Lung (tissue), 12 donors: ENCODE results near the gene ATP2B3. TPM values are rescaled to one million over a fixed set of nuclear protein-coding genes. Genes with fewer than 3 reads are reported as not detected.

ENCODE experiments used
- ATAC-seq: fragments of 200-7000 bp; cut with Tn5 transposase; one replicate; pipeline ENCODE4 v1.9.1; 2020; ENCODE audit warnings: moderate number of reproducible peaks; ENCODE audit not compliant: insufficient read depth, low FRiP score
- DNase-seq, 3 donors: peaks; one replicate each; pipeline ENCODE4 v3.0.0-alpha.2; 2013 to 2017
- H3K27ac ChIP-seq, 2 donors: one replicate each; pipeline ENCODE4 v1.5.1; 2013; ENCODE audit warnings: mild to moderate bottlenecking in 2 of 2, moderate library complexity in 2 of 2, control low read depth in 1 of 2, inconsistent platforms in 1 of 2, low read depth in 1 of 2, low read length in 1 of 2
- H3K27me3 ChIP-seq, 3 donors: one replicate each; pipeline ENCODE4 v1.5.1; 2013; ENCODE audit warnings: low read length in 2 of 3; ENCODE audit not compliant: control insufficient read depth in 3 of 3, insufficient read depth in 3 of 3
- H3K36me3 ChIP-seq, 4 donors: one replicate each; pipeline ENCODE4 v1.5.1; 2013; ENCODE audit warnings: low read length in 4 of 4, mild to moderate bottlenecking in 1 of 4, moderate library complexity in 1 of 4; ENCODE audit not compliant: control insufficient read depth in 4 of 4, insufficient read depth in 4 of 4
- H3K4me1 ChIP-seq, 5 donors: one replicate each; pipeline ENCODE4 v1.5.1; 2013; ENCODE audit warnings: low read length in 5 of 5, mild to moderate bottlenecking in 2 of 5, moderate library complexity in 1 of 5; ENCODE audit not compliant: control insufficient read depth in 5 of 5, insufficient read depth in 5 of 5
- H3K4me3 ChIP-seq: one replicate; pipeline ENCODE4 v1.5.1; 2013; ENCODE audit warnings: mild to moderate bottlenecking, control low read depth, moderate library complexity
- H3K9ac ChIP-seq, 2 donors: one replicate each; pipeline ENCODE4 v1.5.1; 2013; ENCODE audit warnings: low read length in 2 of 2, control low read depth in 1 of 2; ENCODE audit not compliant: insufficient read depth in 1 of 2
- H3K9me3 ChIP-seq, 4 donors: one replicate each; pipeline ENCODE4 v1.5.1; 2013; ENCODE audit warnings: low read length in 3 of 4, mild to moderate bottlenecking in 1 of 4, moderate library complexity in 1 of 4; ENCODE audit not compliant: control insufficient read depth in 4 of 4, insufficient read depth in 3 of 4
- CTCF ChIP-seq: IDR thresholded peaks from 2 replicates; pipeline ENCODE4 v1.5.1; 2012; ENCODE audit warnings: mild to moderate bottlenecking; ENCODE audit errors: control extremely low read depth, extremely low read depth
- WGBS, 2 donors: extraction: QIAGEN DNeasy Blood & Tissue Kit; methylation state at CpG; one replicate each; pipeline ENCODE4 v1.1.7; 2013; 5-methylcytosine and 5-hydroxymethylcytosine counted together
- polyA plus RNA-seq, 2 donors: library from polyadenylated mRNA; stranded (reverse); fragments of 200-250 nt; gene quantifications; one replicate each; pipeline ENCODE4 v1.2.1, GENCODE V29; 2013
- total RNA-seq, 2 donors: library from RNA; depleted of rRNA in 1 of 2; stranded (reverse); fragments of >200 nt in 1 of 2; gene quantifications; one replicate each; pipeline ENCODE4 v1.2.1, GENCODE V29; 2014 to 2021
- donor health status: control.
- donor health status: control.
- donor health status: Bipolar disorder and iron deficiency.
- donor health status: healthy.
- donor health status: DM: yes; HTN: yes; CAD: no.

ATP2B3 gene
- total and polyA plus RNA-seq, 4 donors = 0.21 to 0.54 TPM; not detected in 2

GRCh38 chrX:153569475-153569874, 52.0 kb downstream of the ATP2B3 start:
- TF ChIP-seq CTCF = no peak
- no peak for DNase-seq
- 67 to 87% methylated on average over 13 of the region's 13 CpGs for WGBS, 2 donors
- Histone ChIP-seq H3K27me3 (no peaks in the 10 kb centered on the region), H3K4me1 (no peaks in the 10 kb centered on the region), H3K9ac (no peak overlapping the region), H3K4me3 (no peak overlapping the region), H3K9me3 (no peaks in the 10 kb centered on the region), H3K36me3 (no peaks in the 10 kb centered on the region), H3K27ac (no peak overlapping the region)
- ATAC-seq = no peak

GRCh38 chrX:153571534-153571908, 54.1 kb downstream of the ATP2B3 start:
- no peak overlapping the region for H3K4me3 ChIP-seq
- H3K9ac ChIP-seq = no peak overlapping the region
- H3K27ac ChIP-seq = no peak overlapping the region
- H3K4me1 ChIP-seq = no peaks in the 10 kb centered on the region
- no peak for ATAC-seq
- H3K36me3 ChIP-seq = no peaks in the 10 kb centered on the region
- WGBS, 2 donors = 62 to 74% methylated on average over 6 of the region's 6 CpGs
- TF ChIP-seq CTCF = no peak
- H3K9me3 ChIP-seq = no peaks in the 10 kb centered on the region
- no peak for DNase-seq
- H3K27me3 ChIP-seq = no peaks in the 10 kb centered on the region

- no peaks in the 10 kb centered on the region for H3K9me3 ChIP-seq
- no peak overlapping the region for H3K9ac ChIP-seq
- no peak overlapping the region for H3K27ac ChIP-seq
- DNase-seq (no peak), ATAC-seq (no peak)
- no peak for TF ChIP-seq CTCF
- 90 to 95% methylated on average over 10 of the region's 10 CpGs for WGBS, 2 donors
- no peaks in the 10 kb centered on the region for H3K36me3 ChIP-seq
- no peaks in the 10 kb centered on the region for H3K27me3 ChIP-seq
- no peak overlapping the region for H3K4me3 ChIP-seq
- H3K4me1 ChIP-seq = no peaks in the 10 kb centered on the region
Measured at GRCh38 chrX:153572601-153573000, 55.2 kb downstream of the ATP2B3 start.

GRCh38 chrX:153573984-153574383, 56.5 kb downstream of the ATP2B3 start:
- Histone ChIP-seq H3K36me3 (no peaks in the 10 kb centered on the region), H3K27ac (no peak overlapping the region), H3K9me3 (no peaks in the 10 kb centered on the region), H3K27me3 (no peaks in the 10 kb centered on the region), H3K4me3 (no peak overlapping the region), H3K9ac (no peak overlapping the region), H3K4me1 (no peaks in the 10 kb centered on the region)
- 74 to 82% methylated on average over 4 of the region's 4 CpGs for WGBS, 2 donors
- no peak for DNase-seq
- TF ChIP-seq CTCF = no peak
- no peak for ATAC-seq
